Activated T-cell treated with anti-CD3 and anti-CD28 coated beads for 48 hours (primary cell): ENCODE measurements around the gene SCUBE1.

Experiments used
- DNase-seq: peaks from one replicate; pipeline ENCODE4 v3.0.0-alpha.2; 2020; ENCODE audit warnings: low read depth

Gene SCUBE1

DNA sequence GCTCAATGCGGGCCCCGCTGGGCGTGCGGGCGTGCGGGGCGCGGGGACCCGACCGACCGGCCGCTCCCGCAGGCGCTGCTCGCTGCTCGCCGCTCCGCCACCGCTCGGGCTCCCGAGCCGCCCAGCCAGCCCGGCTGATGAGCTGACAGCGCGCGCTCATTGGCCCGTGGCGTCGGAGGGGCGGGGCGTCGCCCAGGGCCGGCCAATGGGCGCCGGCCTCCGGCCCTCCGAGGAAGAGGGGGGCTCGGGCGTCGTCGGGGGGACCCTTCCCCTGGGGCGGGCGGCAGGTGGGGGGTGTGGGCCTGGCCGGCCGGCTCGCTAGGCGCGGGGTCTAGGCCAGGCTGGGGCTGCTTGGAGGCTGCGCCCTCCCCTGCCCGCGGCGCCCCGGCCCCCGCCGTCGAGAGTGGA, at the start of gene SCUBE1:
Gene SCUBE1 (minus strand): TSS at position 111 of the 408 bp plus-strand sequence. CDS start 111 bp downstream, outside the sequence.
- DNase-seq = peak; percentile 47

DNA sequence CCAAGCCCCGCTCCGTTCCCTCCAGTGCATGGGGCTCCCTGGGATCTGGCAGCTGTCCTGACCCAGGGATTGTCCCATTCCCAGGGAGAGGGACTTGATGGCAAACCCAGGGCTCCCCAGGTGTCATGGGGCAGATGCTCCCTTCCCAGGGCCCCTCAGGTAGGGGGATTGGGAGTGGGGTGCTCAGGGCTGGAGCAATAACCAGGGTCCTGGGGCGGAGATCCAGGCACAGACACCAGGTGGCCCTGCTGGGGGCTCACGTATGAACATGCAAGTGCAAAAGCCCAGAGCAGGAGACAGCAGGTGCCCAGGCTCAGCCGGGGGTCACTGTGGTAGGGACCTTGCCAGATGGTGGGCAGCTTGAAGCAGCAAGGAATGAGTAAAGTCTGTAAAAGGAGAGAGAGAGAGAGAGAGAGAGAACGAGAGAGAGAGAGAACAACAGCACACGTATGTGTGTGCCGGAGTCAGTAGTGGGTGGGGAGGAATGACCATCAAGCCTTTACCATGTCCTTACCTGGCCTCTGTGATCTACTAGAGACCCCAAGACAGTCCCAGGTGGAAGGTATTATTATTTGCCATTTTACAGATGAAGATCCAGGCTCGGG, 49.3 kb upstream of the SCUBE1 start:
- no peak for DNase-seq

DNA sequence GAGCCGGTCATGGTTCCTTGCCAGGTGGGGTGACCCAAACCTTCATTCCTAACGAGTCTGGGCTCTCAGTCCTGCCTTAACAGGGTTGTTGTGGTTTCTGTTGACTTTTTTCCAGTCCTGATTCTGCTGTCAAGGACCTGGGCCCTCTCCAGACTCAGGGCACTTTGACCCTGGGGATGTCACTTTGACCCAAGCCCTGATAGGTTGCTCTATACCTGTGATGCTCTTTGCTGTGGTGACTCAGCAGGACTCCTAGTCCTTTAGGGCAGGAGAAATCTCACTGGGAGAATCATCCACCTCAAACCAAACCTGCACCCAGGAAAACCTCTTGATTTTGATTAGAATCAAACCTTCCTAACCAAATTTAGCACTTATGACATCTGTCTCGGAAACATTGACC, 48.1 kb upstream of the SCUBE1 start:
- DNase-seq = no peak

DNA sequence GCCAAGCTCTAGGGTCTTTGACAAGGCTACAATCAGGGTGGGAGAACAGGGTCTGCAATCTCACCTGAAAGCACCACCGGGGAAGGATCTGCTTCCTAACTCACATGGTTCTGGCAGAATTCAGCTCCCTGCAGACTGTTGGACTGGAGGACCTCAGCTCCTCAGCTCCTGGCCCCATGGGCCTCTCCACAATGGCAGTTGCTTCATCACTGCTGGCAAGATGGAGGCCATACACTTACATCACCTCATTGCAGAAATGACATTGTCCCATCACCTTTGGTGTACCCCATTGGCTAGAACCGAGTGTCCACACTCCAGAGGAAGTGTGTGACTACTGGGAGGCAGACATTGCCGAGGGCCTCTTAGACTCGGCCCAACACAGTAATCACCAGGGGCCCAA, 47.7 kb upstream of the SCUBE1 start:
- no peak for DNase-seq

DNA sequence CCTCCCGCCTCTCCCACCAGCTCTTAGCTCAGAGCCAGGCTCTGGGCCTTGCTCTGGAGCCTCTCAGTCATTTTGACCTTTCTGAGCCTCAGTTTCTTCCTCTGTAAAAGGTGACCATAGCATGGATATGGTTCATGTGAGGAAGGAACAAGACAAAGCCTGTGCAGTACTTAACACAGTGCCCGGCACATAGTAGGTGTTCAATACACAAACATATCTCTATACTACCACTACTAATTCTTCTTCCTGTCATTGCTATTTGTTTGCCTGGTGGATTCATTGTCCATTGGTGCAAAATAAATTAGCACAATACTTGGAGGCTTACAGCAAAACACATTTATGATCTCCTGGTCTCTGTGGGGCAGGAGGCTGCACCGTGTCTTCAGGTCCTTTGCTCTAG, 47.0 kb upstream of the SCUBE1 start:
- no peak for DNase-seq

DNA sequence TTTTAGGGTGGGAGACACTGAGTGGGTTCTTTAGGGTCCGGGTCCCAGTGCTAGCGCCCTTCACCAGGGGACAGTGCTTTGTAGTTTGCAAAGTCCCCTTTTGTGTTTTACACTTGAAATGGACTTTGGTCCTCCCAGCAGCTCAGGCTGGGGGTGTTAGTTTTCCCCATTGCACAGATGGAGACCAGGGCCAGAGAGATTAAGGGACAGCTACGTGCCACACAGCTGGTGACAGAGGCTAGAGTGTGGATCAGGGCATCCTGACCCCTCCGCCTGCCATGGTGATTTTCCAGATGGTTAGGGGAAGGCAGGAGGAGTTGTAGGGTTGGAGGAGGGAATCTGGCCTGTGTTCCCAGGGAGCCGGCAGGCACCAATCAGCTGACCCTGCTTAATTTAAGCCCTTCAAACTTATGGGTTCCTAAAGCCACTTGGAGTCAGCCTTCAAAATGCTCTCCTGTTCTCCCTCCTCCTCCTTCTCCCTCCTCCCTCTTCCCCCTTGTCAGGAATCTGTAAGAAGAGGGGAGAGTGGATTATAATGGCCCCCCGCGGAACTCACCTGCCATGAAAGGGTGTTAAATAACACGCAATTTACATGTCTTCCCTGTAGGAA, 46.2 kb upstream of the SCUBE1 start:
- no peak for DNase-seq

DNA sequence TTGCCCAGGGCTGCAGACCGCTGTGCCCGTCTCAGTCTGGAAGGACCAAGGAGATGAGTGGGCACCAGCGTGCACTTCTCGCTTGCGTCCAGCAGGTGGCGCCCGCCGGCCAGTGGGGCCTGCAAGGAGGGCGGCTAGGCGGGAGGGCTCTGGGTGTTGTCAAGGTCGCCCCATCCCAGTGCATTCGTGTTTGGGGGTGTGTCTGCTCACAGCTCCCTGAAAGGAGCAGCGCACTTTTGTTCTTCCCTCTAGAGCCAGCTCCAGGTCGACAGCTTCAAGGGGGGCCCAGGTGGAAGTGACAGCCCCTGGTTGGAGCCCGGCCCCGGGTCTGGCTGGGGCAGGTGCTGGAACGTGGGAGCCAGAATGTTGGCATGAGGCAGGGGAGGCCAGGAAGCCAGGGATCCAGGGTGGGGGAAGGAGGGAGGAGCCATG, 45.3 kb upstream of the SCUBE1 start:
- peak; percentile 66 for DNase-seq

DNA sequence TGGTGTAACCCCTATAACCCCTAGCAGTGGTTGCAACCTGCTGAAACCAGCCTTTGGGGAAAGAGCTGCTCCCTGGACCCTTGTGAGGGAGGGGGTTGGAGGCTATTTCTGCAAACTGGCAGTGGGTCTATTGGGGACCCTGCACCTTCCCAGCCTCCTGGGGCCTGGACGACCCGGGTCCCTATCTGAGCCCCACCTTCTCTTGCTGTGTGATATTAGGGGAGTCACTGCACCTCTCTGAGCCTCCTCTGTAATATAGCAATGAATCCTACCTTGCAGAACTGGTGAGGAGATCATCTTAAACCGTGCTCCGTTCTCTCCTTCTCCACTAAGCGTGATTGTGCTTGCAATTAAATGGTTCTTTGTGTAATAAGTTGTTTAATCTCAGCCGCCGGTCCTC, 44.6 kb upstream of the SCUBE1 start:
- no peak for DNase-seq

DNA sequence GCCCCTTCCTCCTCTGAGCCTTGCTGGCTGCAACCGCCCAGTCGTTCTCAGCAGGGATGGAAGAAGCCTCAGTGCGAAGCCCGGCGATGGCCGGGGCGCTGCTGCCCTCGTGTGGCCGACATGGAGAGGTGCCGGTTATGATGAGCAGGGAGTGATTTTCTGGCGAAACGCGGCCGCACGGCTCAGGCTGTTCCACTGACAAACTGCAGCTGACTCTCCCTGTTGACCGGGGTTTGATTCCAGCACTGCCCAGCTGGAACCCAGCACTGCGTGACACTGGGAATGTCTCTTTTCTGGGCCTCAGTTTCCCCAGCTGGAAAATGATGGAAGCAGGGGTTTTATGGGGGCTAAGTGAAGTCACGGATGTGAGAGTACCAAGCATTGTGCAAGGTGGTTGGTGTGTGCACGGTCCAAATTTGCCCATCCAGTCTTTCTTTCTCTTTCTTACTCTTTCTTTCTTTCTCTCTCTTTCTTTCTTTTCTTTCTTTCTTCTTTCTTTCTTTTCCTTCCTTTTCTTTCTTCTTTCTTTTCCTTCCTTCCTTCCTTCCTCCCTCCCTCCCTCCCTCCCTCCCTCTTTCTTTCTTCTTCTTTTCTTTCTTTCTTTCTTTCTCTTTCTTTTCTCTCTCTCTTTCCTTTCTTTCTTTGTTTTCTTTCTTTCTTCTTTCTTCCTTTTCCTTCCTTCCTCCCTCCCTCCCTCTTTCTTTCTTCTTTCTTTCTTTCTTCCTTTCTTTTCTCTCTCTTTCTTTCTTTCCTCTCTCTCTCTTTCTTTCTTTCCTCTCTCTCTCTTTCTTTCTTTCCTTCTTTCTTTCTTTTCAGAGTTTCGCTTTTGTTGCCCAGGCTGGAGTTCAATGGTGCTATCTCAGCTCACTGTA, 42.8 kb upstream of the SCUBE1 start:
- DNase-seq = peak; percentile 74

DNA sequence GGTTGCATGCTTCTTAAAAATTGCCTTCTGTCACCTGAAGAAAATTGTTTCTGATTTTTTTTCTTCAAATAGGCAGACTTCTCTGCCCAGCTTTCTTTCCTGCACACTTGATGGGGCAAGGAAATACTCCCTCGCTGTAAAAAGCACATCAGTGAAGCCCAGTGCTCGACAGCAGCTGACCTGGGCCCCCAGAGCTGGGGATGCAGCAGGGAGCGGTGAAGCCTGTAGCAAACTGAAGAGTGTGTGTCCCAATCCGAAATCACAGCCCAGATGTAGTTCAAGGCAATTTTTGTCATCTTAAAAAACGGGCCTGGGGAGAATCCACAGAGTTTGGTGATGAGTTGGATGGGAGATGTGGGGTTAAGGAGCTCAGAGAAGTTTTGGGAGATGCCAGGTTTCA, 41.7 kb upstream of the SCUBE1 start:
- DNase-seq = no peak

DNA sequence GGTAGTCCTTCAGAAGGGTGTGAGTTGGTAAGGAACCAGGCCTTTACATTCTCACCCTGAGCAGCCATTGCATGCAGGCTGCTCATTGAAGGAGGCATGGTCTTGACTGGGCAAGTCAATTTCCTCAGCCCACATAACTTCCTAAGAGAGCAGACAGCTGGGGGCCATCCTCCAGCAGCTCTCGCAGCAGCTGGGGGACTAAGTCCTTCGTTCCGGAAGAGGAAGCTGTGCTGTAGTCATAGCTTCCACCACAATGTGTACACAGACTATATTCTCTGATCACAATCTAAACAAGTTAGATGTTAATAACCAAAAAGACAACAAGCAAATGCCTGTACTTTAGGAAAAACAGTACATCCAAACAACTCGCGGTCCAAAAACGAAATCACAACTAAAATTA, 38.5 kb upstream of the SCUBE1 start:
- DNase-seq = no peak

DNA sequence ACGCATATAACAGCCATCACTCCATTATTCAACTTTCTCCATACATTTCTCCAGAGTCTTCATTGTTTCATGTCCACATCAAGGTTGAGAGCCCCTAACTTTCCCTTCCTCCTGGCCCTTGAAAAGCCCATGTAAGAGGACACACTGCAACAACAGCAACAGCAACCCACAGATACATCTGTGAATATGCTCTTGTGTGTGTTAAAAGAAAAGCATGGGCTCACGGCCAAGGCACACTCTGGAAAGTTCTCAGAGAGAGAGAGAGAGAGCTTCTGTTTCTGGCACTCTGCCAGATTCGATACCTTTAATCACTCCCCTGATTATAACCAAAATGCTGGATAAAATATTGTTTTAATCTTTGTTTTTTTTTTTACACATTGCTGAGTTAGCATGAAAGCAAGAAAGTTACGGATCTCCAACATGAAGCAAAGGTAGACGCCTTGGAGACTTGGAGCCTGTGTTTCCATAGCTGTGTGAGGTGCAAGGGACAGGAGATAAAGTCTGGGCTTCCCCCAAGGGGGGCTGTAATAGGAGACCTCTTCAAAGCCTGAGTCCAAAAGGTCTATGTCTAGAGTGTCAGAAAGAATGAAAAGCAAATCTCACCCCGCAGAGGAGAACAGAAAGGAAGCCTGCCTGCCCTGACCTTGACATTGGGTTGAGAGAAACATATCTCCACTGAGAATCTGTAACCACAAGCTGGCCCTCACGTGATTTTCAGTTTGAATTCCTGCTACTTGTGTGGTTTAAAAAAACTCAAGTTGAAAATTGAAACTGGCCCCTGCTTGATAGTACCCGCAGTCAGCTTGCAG, 34.9 kb upstream of the SCUBE1 start:
- DNase-seq = no peak

DNA sequence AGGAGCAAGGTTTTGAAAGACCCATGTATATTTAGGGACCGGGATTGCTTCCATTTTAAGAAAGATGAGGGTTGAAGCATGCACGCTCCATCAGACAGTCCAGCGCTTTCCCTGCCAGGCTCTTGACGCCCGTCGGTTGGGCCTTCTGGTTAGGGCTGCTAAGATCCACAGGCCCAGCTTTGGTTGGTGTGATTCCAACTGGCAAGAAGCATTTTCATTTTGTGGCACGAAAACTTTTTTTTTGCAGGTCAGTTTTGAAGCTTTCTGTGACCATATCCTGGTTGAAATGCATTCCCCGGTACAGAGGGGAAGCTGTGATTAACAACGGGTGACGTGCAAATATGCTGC, 34.4 kb upstream of the SCUBE1 start:
- DNase-seq = no peak

DNA sequence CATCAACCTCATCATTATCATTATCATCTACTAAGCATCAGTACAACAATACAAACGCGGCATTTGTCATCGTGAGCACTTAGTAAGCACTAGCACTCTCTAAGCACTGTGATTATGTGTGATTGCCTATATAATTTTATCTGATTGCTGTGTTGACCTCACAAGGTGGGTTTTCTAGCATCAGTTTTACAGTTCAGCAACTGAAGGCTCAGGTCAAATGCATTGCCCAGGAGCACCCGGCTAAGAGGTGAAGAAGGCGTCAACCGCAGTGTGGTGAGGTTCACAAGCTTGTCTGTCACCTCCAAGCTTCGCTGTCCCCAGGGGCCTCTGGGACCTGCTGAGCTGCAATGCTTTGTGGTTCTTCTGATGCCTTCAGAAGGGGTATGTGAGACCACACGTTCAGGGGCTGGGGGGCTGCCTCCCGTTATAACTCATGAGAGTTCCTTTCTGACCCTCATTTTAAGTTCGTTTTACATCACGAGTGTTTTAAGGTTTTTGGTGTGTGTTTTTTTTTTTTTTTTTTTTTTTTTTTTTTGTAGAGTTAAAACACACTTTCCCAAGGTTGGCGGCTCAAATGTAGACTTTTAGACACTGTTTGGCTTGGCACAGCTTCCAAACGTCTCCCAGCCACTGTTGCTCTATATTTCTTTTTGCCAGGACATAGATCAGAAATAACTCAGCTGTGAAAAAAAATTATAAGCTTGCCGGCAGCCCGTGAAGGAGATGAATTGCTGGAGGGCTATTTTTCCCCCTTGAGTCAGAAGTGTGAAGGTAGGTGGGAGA, 33.8 kb upstream of the SCUBE1 start:
- DNase-seq = peak; percentile 18

DNA sequence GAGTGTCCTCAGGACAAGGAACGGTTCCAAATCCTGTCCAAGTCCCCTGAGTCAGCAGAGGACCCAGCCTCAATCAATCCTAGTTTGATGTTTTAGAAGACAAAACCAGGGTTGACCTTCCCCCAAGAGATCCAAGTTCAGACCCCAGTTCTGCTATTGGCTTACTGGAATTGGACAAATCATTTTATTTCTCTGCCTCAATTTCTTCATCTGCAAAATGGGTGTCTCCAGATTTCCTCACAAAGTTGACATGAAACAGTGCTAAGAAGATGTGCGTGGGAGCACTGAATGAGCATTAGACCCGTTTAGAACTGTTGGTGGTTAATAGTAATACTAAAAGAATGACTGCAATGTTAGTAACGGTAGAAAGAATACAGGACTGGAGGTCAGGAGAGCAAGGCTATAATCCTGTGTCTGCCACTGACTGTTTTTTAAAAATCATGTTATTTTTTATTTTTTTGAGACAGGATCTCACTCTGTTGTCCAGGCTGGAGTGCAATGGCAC, 32.8 kb upstream of the SCUBE1 start:
- DNase-seq = no peak

DNA sequence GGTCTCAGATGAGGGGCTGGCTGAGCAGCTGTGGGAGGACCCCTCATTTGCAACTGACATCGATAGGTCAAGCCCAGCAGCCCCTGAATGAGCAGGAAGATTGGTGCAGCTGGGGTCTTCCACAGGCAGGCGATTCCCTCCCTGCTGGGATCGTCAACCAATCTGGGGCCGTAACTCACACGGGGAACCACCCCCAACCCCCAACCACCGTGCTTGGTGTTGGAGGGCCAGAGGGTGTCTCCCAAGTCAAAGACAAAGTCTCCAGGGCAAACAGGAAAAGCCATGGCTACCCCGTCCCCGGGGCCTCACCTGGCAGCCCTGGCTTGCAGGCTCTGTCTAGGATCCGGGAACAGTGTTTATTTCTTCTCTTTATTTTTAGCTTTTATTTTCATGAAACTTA, 26.9 kb upstream of the SCUBE1 start:
- DNase-seq = no peak

DNA sequence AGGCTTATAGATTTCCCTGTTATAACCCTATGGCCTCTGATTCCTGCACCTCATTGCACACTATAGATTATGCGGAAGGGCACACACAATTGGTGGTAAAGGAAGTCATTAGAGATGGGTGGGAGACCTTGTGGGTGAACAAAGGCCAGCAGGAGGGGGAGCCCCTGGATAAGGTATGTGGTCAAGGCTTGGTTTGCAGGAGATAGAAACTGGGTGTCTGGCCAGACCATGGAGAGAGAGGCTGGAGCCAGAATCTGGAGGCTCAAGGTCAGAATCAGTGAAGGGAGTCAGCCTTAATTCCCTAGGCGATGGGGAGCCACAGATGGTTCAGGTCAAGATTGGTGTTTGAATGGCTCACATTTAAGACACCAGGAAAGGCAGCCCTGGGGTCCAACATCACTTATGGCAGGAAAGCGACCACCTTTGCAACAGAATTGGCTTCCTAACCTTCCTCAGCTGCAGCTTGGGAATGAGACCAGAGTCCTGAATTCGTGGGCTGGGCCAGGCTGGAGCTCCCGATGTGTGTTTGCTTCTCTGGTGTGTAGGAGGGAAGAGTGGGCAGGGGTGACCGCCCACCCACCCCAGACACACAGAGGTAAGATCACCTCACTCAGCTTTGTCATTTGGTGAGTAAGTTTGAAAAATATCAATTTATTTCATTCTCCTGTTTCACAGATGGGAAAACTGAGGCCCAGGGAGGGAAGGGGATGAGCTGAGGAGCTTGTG, 22.7 kb upstream of the SCUBE1 start:
- DNase-seq = no peak

DNA sequence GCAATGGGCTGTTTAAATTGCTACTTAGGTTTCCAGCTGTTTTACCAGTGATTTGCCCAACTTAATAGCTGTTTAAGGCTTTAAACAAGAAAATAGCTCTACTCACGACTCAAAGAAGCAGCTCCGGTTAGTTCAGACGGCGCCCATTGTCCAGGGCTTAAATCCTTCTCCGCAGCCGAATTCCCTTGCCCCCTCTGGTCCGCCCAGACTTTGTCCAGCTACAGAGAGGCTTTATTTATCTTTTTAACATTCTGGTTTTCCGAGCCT, 20.9 kb upstream of the SCUBE1 start:
- DNase-seq = no peak

DNA sequence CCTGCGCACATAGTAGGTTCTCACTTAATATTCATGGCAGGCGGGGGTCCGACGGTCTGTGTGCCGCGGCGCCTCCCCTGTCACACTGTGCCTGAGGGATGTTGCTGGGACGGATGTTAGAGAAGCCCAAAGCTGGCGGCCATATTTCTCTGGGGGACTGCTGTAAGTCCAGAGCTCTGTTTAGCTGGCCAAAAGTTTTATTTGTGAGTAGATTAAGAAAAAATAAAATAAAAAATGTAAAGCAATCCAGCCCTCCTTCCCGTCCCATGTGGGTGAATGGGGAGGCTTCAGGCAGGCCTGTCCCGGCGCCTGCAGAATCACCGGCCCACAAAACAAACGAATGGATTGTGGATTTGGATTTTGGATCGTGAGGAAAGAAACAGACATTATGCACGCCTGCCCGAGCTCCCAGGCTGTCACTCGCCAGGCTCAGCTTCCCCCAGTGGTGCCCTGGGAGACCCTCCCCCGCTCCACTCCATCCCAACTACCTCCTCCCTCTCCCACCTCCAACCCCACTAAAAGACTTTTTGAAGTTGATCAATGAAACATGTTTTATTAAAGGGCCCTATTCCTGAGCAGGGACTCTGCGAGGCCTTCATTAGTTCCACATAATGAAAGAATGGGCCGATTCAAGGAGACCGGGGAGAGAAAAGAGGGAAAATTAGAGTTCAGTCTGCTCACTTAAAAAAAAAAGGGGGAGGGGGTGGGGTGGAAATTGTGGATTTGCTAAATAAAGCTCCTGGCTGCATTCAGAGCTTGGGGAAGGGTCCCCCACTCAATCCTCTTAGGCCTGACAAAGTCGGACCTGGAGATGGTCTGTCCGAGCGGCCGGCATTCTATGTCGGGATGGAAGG, 20.4 kb upstream of the SCUBE1 start:
- no peak for DNase-seq

DNA sequence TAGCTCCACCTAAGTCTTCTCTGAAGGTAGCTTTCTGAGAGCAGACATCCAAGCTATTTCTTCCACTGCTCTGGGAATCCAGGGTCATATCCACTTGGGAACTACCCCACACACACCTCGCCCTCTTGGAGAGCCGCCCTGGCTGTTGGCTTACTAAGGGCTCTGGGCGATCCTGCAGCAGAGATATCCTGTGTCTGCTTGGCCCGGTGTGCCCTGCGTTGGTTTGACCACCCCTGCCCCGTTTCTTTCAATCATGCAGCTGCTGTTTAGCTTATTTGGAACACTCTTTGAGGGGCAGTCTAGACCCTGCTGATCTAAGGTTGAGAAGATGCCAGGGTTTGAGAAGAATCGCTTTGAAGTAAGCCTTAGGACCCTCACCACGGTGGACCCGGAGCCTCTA, 17.4 kb upstream of the SCUBE1 start:
- no peak for DNase-seq
